Eye (tissue), 1 donor: ENCODE results near the gene FAM117B.
"Not testable (repeated sequence)": the region's sequence is repeated elsewhere in the genome, so short reads cannot be mapped to it uniquely, and the experiment has no call there.

Experiments
- DNase-seq: peaks from one replicate; pipeline ENCODE4 v3.0.0-alpha.2; 2015

FAM117B gene

GRCh38 chr2:202705446-202706020 lies 70.8 kb downstream of the FAM117B start:
- DNase-seq: no peak

- not testable (repeated sequence) for DNase-seq
Measured at GRCh38 chr2:202714971-202715935, 80.5 kb downstream of the FAM117B start.

GRCh38 chr2:202716114-202716718 lies 81.4 kb downstream of the FAM117B start:
- DNase-seq: no peak

- DNase-seq: no peak
Measured at GRCh38 chr2:202716953-202717597, 82.3 kb downstream of the FAM117B start.

GRCh38 chr2:202717598-202718310 lies 83.0 kb downstream of the FAM117B start:
- DNase-seq: no peak

- peak; percentile 4 for DNase-seq
Measured at GRCh38 chr2:202718614-202719013, 83.8 kb downstream of the FAM117B start.

- DNase-seq: no peak
Measured at GRCh38 chr2:202720226-202720625, 85.5 kb downstream of the FAM117B start.

GRCh38 chr2:202721621-202722020 lies 86.9 kb downstream of the FAM117B start:
- peak; percentile 3 for DNase-seq

GRCh38 chr2:202723746-202724145 lies 89.0 kb downstream of the FAM117B start:
- no peak for DNase-seq

GRCh38 chr2:202726070-202726469 lies 91.3 kb downstream of the FAM117B start:
- no peak for DNase-seq

GRCh38 chr2:202736826-202737225 lies 102.1 kb downstream of the FAM117B start:
- DNase-seq: no peak

- no peak for DNase-seq
Measured at GRCh38 chr2:202743613-202744012, 108.8 kb downstream of the FAM117B start.

GRCh38 chr2:202749477-202749876 lies 114.7 kb downstream of the FAM117B start:
- DNase-seq: no peak

- DNase-seq: no peak
Measured at GRCh38 chr2:202750763-202751427, 116.1 kb downstream of the FAM117B start.

- no peak for DNase-seq
Measured at GRCh38 chr2:202752071-202752470, 117.3 kb downstream of the FAM117B start.

GRCh38 chr2:202754936-202755335 lies 120.2 kb downstream of the FAM117B start:
- no peak for DNase-seq

GRCh38 chr2:202756598-202756997 lies 121.8 kb downstream of the FAM117B start:
- no peak for DNase-seq

- DNase-seq: no peak
Measured at GRCh38 chr2:202757339-202757738, 122.6 kb downstream of the FAM117B start.

- DNase-seq: no peak
Measured at GRCh38 chr2:202758128-202758527, 123.4 kb downstream of the FAM117B start.

GRCh38 chr2:202758604-202759003 lies 123.8 kb downstream of the FAM117B start:
- DNase-seq: no peak

GRCh38 chr2:202760848-202761247 lies 126.1 kb downstream of the FAM117B start:
- no peak for DNase-seq

- DNase-seq: no peak
Measured at GRCh38 chr2:202762556-202762955, 127.8 kb downstream of the FAM117B start.
